Right renal cortex interstitium (tissue), 3 donors: ENCODE data around the gene TMEM236. TPM values are rescaled to one million over a fixed set of nuclear protein-coding genes. Genes with fewer than 3 reads are reported as not detected.

Experiments
- DNase-seq, 3 donors: peaks; one replicate each; pipeline ENCODE4 v3.0.0-alpha.2; 2013; ENCODE audit warnings: low read depth in 3 of 3, low spot score in 2 of 3
- polyA plus RNA-seq, 3 donors: library from polyadenylated mRNA; unstranded; fragments of 120-200 nt; gene quantifications; one replicate each; pipeline ENCODE4 v1.2.1, GENCODE V29; 2013; ENCODE audit not compliant: insufficient read length in 3 of 3

TMEM236 gene
- polyA plus RNA-seq, 3 donors: 0.19 to 0.26 (median 0.25) TPM

GRCh38 chr10:17816199-17816598, 64.2 kb downstream of the TMEM236 start:
- no peak for DNase-seq

GRCh38 chr10:17817316-17817715, 65.3 kb downstream of the TMEM236 start:
- DNase-seq: no peak

GRCh38 chr10:17817790-17818189, 65.8 kb downstream of the TMEM236 start:
- no peak for DNase-seq

GRCh38 chr10:17819836-17820235, 67.8 kb downstream of the TMEM236 start:
- no peak for DNase-seq

GRCh38 chr10:17820943-17821342, 68.9 kb downstream of the TMEM236 start:
- no peak for DNase-seq

- DNase-seq: no peak
Measured at GRCh38 chr10:17821893-17822292, 69.9 kb downstream of the TMEM236 start.

- DNase-seq: no peak
Measured at GRCh38 chr10:17831341-17831740, 79.3 kb downstream of the TMEM236 start.

GRCh38 chr10:17831896-17832295, 79.9 kb downstream of the TMEM236 start:
- DNase-seq: no peak

GRCh38 chr10:17833656-17834055, 81.7 kb downstream of the TMEM236 start:
- no peak for DNase-seq

GRCh38 chr10:17835688-17836087, 83.7 kb downstream of the TMEM236 start:
- DNase-seq: no peak

GRCh38 chr10:17836942-17837341, 84.9 kb downstream of the TMEM236 start:
- peak in 1 of 3 donors; percentile 3 for DNase-seq

GRCh38 chr10:17838080-17838648, 86.2 kb downstream of the TMEM236 start:
- DNase-seq: no peak

GRCh38 chr10:17841050-17841449, 89.0 kb downstream of the TMEM236 start:
- DNase-seq: no peak

- no peak for DNase-seq
Measured at GRCh38 chr10:17842641-17843040, 90.6 kb downstream of the TMEM236 start.

- DNase-seq: no peak
Measured at GRCh38 chr10:17847585-17848296, 95.7 kb downstream of the TMEM236 start.

GRCh38 chr10:17848646-17849045, 96.6 kb downstream of the TMEM236 start:
- DNase-seq: no peak

Other genes with a start within 250 kb of the TMEM236 start
- 10 to 100 TPM; 11.2 to 16.3 (median 13.4) TPM for gene HACD1, start 134.8 kb upstream of the TMEM236 start, polyA plus RNA-seq
- gene STAM, start 108.0 kb upstream of the TMEM236 start, polyA plus RNA-seq: 10 to 100 TPM; 30.0 to 34.7 (median 32.3) TPM
- 10 to 100 TPM in 2 of 3 donors, 1 to 10 TPM in 1; 9.9 to 11.6 (median 11.3) TPM for gene MRC1, start 57.1 kb downstream of the TMEM236 start, polyA plus RNA-seq
- not detected for gene SLC39A12, start 199.7 kb downstream of the TMEM236 start, polyA plus RNA-seq